Neural progenitor cell (in vitro differentiated cells): ENCODE results near the gene PLEKHA6. TPM values are rescaled to one million over a fixed set of nuclear protein-coding genes. Genes with fewer than 3 reads are reported as not detected.

Source experiments
- DNase-seq: peaks from one replicate; pipeline ENCODE4 v3.0.0-alpha.2; 2016; ENCODE audit warnings: low spot score
- H2AFZ ChIP-seq: fragments of 200-600 bp; sonication (generic); replicated peaks from 2 replicates; pipeline ENCODE4 v1.6.1; 2016; ENCODE audit warnings: antibody characterized with exemption
- H3F3A ChIP-seq: fragments of 200-600 bp; sonication (generic); 2 replicates; pipeline ENCODE4 v1.6.1; 2016; ENCODE audit warnings: antibody characterized with exemption, low read depth
- H3K27ac ChIP-seq: fragments of 200-600 bp; sonication (generic); 2 replicates; pipeline ENCODE4 v1.5.1; 2016; ENCODE audit warnings: mild to moderate bottlenecking
- H3K27me3 ChIP-seq: fragments of 200-600 bp; sonication (generic); 2 replicates; pipeline ENCODE4 v1.6.1; 2016; ENCODE audit warnings: mild to moderate bottlenecking, moderate library complexity
- H3K36me3 ChIP-seq: fragments of 200-600 bp; sonication (generic); 2 replicates; pipeline ENCODE4 v1.5.1; 2016
- H3K4me1 ChIP-seq: fragments of 200-600 bp; sonication (generic); 2 replicates; pipeline ENCODE4 v1.6.1; 2016; ENCODE audit warnings: mixed run types
- H3K4me2 ChIP-seq: fragments of 200-600 bp; sonication (generic); 2 replicates; pipeline ENCODE4 v1.6.1; 2016
- H3K4me3 ChIP-seq: fragments of 200-600 bp; sonication (generic); 2 replicates; pipeline ENCODE4 v1.5.1; 2016
- H3K79me2 ChIP-seq: fragments of 200-600 bp; sonication (generic); 2 replicates; pipeline ENCODE4 v1.6.1; 2016; ENCODE audit warnings: low read depth
- H3K9ac ChIP-seq: fragments of 200-600 bp; sonication (generic); 2 replicates; pipeline ENCODE4 v1.6.1; 2016
- H3K9me3 ChIP-seq: fragments of 200-600 bp; sonication (generic); 2 replicates; pipeline ENCODE4 v1.5.1; 2016; ENCODE audit warnings: low read depth
- H4K20me1 ChIP-seq: fragments of 200-600 bp; sonication (generic); 2 replicates; pipeline ENCODE4 v1.6.1; 2016; ENCODE audit warnings: low read depth
- H3K27ac Mint-ChIP-seq: 3 replicates; pipeline ENCODE4 v1.8.0; 2021; ENCODE audit warnings: mixed read lengths
- H3K27me3 Mint-ChIP-seq: 2 replicates; pipeline ENCODE4 v1.8.0; 2022; ENCODE audit warnings: low read depth, mild to moderate bottlenecking, inconsistent platforms, moderate library complexity, mixed read lengths; ENCODE audit not compliant: insufficient read depth
- H3K36me3 Mint-ChIP-seq: 3 replicates; pipeline ENCODE4 v1.8.0; 2021; ENCODE audit warnings: mixed read lengths
- H3K4me1 Mint-ChIP-seq: 3 replicates; pipeline ENCODE4 v1.8.0; 2021; ENCODE audit warnings: mixed read lengths
- H3K4me3 Mint-ChIP-seq: 3 replicates; pipeline ENCODE4 v1.8.0; 2021; ENCODE audit warnings: mild to moderate bottlenecking, moderate library complexity, mixed read lengths
- H3K9me3 Mint-ChIP-seq: 3 replicates; pipeline ENCODE4 v1.8.0; 2020; ENCODE audit warnings: mixed read lengths
- CTCF ChIP-seq: fragments of 200-600 bp; sonication (generic); IDR thresholded peaks from 2 replicates; pipeline ENCODE4 v1.5.1; 2017; ENCODE audit warnings: antibody characterized with exemption, mild to moderate bottlenecking
- EZH2 ChIP-seq: fragments of 200-600 bp; sonication (generic); IDR thresholded peaks from 2 replicates; pipeline ENCODE4 v1.6.1; 2017; ENCODE audit warnings: antibody characterized with exemption, mild to moderate bottlenecking, moderate library complexity
- EZH2phosphoT487 ChIP-seq: fragments of 200-600 bp; sonication (generic); IDR thresholded peaks from 2 replicates; pipeline ENCODE4 v1.6.1; 2017; ENCODE audit warnings: antibody characterized with exemption
- total RNA-seq: library from RNA; depleted of rRNA; stranded (reverse); fragments of >200 nt; gene quantifications from 2 replicates; pipeline ENCODE4 v1.2.3, GENCODE V29; 2015; ENCODE audit warnings: low replicate concordance

Gene PLEKHA6
- total RNA-seq, 1 donor from 2014 or later = 0.58 TPM

- Mint-ChIP-seq H3K9me3 (no peaks in the 10 kb centered on the region), H3K27me3 (peaks cover 4% of the 10 kb centered on the region), H3K27ac (no peak overlapping the region), H3K36me3 (peaks cover 20% of the 10 kb centered on the region), H3K4me1 (no peaks in the 10 kb centered on the region), H3K4me3 (no peak overlapping the region)
- no peaks in the 10 kb centered on the region for H3K9me3 ChIP-seq
- H3K27me3 ChIP-seq = no peaks in the 10 kb centered on the region
- no peak overlapping the region for H2AFZ ChIP-seq
- no peaks in the 10 kb centered on the region for H3K36me3 ChIP-seq
- H3K9ac ChIP-seq = no peak overlapping the region
- H4K20me1 ChIP-seq = no peaks in the 10 kb centered on the region
- no peak overlapping the region for H3K27ac ChIP-seq
- H3K4me2 ChIP-seq = no peak overlapping the region
- H3F3A ChIP-seq = no peaks in the 10 kb centered on the region
- H3K79me2 ChIP-seq = no peaks in the 10 kb centered on the region
- DNase-seq = no peak
- no peaks in the 10 kb centered on the region for H3K4me1 ChIP-seq
- H3K4me3 ChIP-seq = no peak overlapping the region
- TF ChIP-seq CTCF (no peak), EZH2 (no peak), EZH2phosphoT487 (no peak)
These were observed 132.4 kb downstream of the PLEKHA6 start for GRCh38 chr1:204227351-204227750.

DNA sequence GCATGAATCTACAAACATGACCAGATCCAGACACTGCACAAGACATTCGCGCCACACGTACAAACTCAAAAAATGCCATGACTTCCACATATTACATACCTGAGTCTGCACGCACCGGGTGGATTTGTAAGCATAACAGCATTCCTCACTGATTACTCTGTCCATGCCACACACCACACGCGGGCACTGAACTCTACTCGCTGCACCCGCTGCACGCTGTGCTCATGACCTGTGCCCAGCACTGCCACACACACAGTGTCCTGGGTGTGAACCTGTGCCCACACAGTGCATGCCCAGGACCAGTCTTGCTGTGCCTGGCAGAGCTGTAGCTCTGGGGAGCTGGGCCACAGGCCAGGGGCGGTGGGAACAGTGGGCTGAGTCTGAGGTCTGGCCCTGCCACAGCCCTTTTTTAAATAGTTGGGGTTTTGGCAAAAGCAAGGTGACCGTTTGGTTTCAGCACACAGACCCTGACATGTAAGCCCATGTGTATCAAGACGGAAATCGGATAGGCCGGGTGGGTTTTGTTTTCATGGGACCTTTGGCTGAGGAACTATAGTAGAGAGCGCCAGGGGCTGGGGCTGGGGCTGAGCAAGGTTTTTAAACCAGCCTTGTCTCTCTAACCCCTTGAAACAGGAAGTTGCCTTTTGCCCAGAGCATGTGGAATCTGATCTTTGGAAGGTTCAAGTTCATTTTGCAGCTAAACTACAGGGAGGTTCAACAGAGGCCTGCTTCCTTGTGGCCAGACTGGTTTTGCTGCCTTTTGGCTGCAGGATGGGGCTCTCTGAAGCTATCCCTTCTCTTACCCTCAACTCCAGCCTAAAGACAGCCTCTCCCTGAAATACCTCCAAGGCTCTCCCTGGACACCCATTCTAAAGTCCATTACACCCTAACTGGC is 133.6 kb downstream of the PLEKHA6 start:
- Mint-ChIP-seq H3K36me3 (peaks cover 16% of the 10 kb centered on the region), H3K9me3 (no peaks in the 10 kb centered on the region), H3K4me1 (no peaks in the 10 kb centered on the region), H3K27ac (no peak overlapping the region), H3K4me3 (no peak overlapping the region), H3K27me3 (peaks cover 4% of the 10 kb centered on the region)
- H3K4me3 ChIP-seq = no peak overlapping the region
- H3F3A ChIP-seq = no peaks in the 10 kb centered on the region
- no peaks in the 10 kb centered on the region for H4K20me1 ChIP-seq
- no peak overlapping the region for H3K9ac ChIP-seq
- no peaks in the 10 kb centered on the region for H3K9me3 ChIP-seq
- no peaks in the 10 kb centered on the region for H3K36me3 ChIP-seq
- H2AFZ ChIP-seq = no peak overlapping the region
- no peaks in the 10 kb centered on the region for H3K4me1 ChIP-seq
- H3K79me2 ChIP-seq = no peaks in the 10 kb centered on the region
- H3K27ac ChIP-seq = no peak overlapping the region
- H3K27me3 ChIP-seq = no peaks in the 10 kb centered on the region
- no peak for TF ChIP-seq CTCF
- H3K4me2 ChIP-seq = no peak overlapping the region
- DNase-seq = no peak

DNA sequence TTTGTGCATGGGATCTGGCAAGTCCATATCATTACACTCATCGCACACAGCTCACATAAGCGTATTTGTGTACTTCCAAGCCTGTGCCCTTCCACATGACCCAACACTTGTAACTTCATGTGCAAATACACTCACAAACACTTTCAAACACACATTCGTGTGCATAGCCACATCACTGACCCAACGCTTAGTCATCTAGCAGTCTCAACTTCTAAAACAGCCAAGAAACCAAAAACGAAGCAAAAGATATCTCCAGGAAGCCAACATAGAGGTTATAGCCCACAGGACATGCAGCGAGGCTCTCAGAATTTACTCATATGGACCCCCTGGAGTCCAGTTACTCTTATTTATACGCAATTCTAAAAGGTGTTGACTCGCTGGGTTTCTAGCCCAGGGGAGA is 135.1 kb downstream of the PLEKHA6 start:
- no peak overlapping the region for H3K4me3 Mint-ChIP-seq
- TF ChIP-seq EZH2phosphoT487 (no peak), CTCF (no peak), EZH2 (no peak)
- no peak overlapping the region for H3K9ac ChIP-seq
- H3K9me3 ChIP-seq = no peaks in the 10 kb centered on the region
- H2AFZ ChIP-seq = no peak overlapping the region
- no peaks in the 10 kb centered on the region for H3K79me2 ChIP-seq
- H3K9me3 Mint-ChIP-seq = no peaks in the 10 kb centered on the region
- no peaks in the 10 kb centered on the region for H3K4me1 ChIP-seq
- no peak overlapping the region for H3K27ac Mint-ChIP-seq
- no peak for DNase-seq
- H3K27ac ChIP-seq = no peak overlapping the region
- H3K36me3 Mint-ChIP-seq = peaks cover 9% of the 10 kb centered on the region
- no peaks in the 10 kb centered on the region for H3K27me3 ChIP-seq
- peaks cover 3% of the 10 kb centered on the region for H3K4me1 Mint-ChIP-seq
- H3K4me3 ChIP-seq = no peak overlapping the region
- no peaks in the 10 kb centered on the region for H3K36me3 ChIP-seq
- no peaks in the 10 kb centered on the region for H3F3A ChIP-seq
- no peak overlapping the region for H3K4me2 ChIP-seq
- H4K20me1 ChIP-seq = no peaks in the 10 kb centered on the region
- peaks cover 4% of the 10 kb centered on the region for H3K27me3 Mint-ChIP-seq
